Kidney tubule cell (primary cell): ENCODE measurements around the gene FAM174B.

Experiments used
- DNase-seq: peaks from one replicate; pipeline ENCODE4 v3.0.0-alpha.2; 2018; ENCODE audit warnings: low spot score

Gene FAM174B

GRCh38 chr15:92600856-92601255 lies 54.7 kb downstream of the FAM174B start:
- no peak for DNase-seq

GRCh38 chr15:92599394-92599970 lies 56.1 kb downstream of the FAM174B start:
- no peak for DNase-seq

GRCh38 chr15:92597548-92597947 lies 58.0 kb downstream of the FAM174B start:
- no peak for DNase-seq

- no peak for DNase-seq
Observed at GRCh38 chr15:92596623-92597022, 59.0 kb downstream of the FAM174B start.

GRCh38 chr15:92595506-92596381 lies 59.8 kb downstream of the FAM174B start:
- DNase-seq: no peak

- no peak for DNase-seq
Observed at GRCh38 chr15:92591275-92591674, 64.3 kb downstream of the FAM174B start.

- no peak for DNase-seq
Observed at GRCh38 chr15:92586966-92587365, 68.6 kb downstream of the FAM174B start.

GRCh38 chr15:92586383-92586942 lies 69.1 kb downstream of the FAM174B start:
- DNase-seq: no peak

GRCh38 chr15:92584105-92584504 lies 71.5 kb downstream of the FAM174B start:
- DNase-seq: no peak

- DNase-seq: no peak
Observed at GRCh38 chr15:92583096-92584034, 72.2 kb downstream of the FAM174B start.

- no peak for DNase-seq
Observed at GRCh38 chr15:92582206-92582605, 73.4 kb downstream of the FAM174B start.

- DNase-seq: no peak
Observed at GRCh38 chr15:92580933-92581445, 74.6 kb downstream of the FAM174B start.

GRCh38 chr15:92580521-92580920 lies 75.1 kb downstream of the FAM174B start:
- DNase-seq: no peak

- DNase-seq: no peak
Observed at GRCh38 chr15:92579931-92580470, 75.6 kb downstream of the FAM174B start.

- no peak for DNase-seq
Observed at GRCh38 chr15:92579486-92579885, 76.1 kb downstream of the FAM174B start.

GRCh38 chr15:92578096-92578835 lies 77.3 kb downstream of the FAM174B start:
- no peak for DNase-seq

GRCh38 chr15:92576597-92577200 lies 78.9 kb downstream of the FAM174B start:
- no peak for DNase-seq

GRCh38 chr15:92574566-92574965 lies 81.0 kb downstream of the FAM174B start:
- no peak for DNase-seq

GRCh38 chr15:92574161-92574560 lies 81.4 kb downstream of the FAM174B start:
- no peak for DNase-seq

GRCh38 chr15:92571824-92572223 lies 83.8 kb downstream of the FAM174B start:
- DNase-seq: no peak
